ENCODE results near the gene PPP1R12A.

PPP1R12A gene

GRCh38 chr12:79765157-79765556, 169.7 kb downstream of the PPP1R12A start:
- DNase-seq (ENCODE audit: low spot score in 2 of 2) (no peak), ATAC-seq (replicated peaks; ENCODE audit: extremely low read depth, poor library complexity, severe bottlenecking) (no peak)
- no peaks in the 10 kb centered on the region for H3K4me1 Mint-ChIP-seq
- no peaks in the 10 kb centered on the region for H3K27me3 Mint-ChIP-seq
- H3K9me3 Mint-ChIP-seq = no peaks in the 10 kb centered on the region
- no peak overlapping the region for H3K4me3 Mint-ChIP-seq
- no peak overlapping the region for H3K27ac Mint-ChIP-seq (ENCODE audit: low read depth)
- peaks cover 2% of the 10 kb centered on the region for H3K36me3 Mint-ChIP-seq (ENCODE audit: insufficient read depth)

- no peak for DNase-seq (ENCODE audit: low spot score in 2 of 2)
- Mint-ChIP-seq H3K27ac (ENCODE audit: low read depth) (no peak overlapping the region), H3K9me3 (no peaks in the 10 kb centered on the region), H3K4me3 (no peak overlapping the region), H3K36me3 (ENCODE audit: insufficient read depth) (peaks cover 2% of the 10 kb centered on the region), H3K4me1 (no peaks in the 10 kb centered on the region), H3K27me3 (no peaks in the 10 kb centered on the region)
- no peak for ATAC-seq (replicated peaks; ENCODE audit: extremely low read depth, poor library complexity, severe bottlenecking)
Measured at GRCh38 chr12:79764641-79765040, 170.3 kb downstream of the PPP1R12A start.

- DNase-seq (ENCODE audit: low spot score in 2 of 2) (no peak), ATAC-seq (replicated peaks; ENCODE audit: extremely low read depth, poor library complexity, severe bottlenecking) (no peak)
- Mint-ChIP-seq H3K4me3 (no peak overlapping the region), H3K9me3 (no peaks in the 10 kb centered on the region), H3K36me3 (ENCODE audit: insufficient read depth) (peaks cover 2% of the 10 kb centered on the region), H3K27me3 (no peaks in the 10 kb centered on the region), H3K27ac (ENCODE audit: low read depth) (no peak overlapping the region), H3K4me1 (no peaks in the 10 kb centered on the region)
Measured at GRCh38 chr12:79763766-79764452, 171.0 kb downstream of the PPP1R12A start.

GRCh38 chr12:79761341-79761740, 173.6 kb downstream of the PPP1R12A start:
- ATAC-seq (replicated peaks; ENCODE audit: extremely low read depth, poor library complexity, severe bottlenecking) (no peak), DNase-seq (ENCODE audit: low spot score in 2 of 2) (no peak)
- no peaks in the 10 kb centered on the region for H3K27me3 Mint-ChIP-seq
- H3K9me3 Mint-ChIP-seq = peaks cover 5% of the 10 kb centered on the region
- H3K36me3 Mint-ChIP-seq (ENCODE audit: insufficient read depth) = no peaks in the 10 kb centered on the region
- no peak overlapping the region for H3K4me3 Mint-ChIP-seq
- no peak overlapping the region for H3K27ac Mint-ChIP-seq (ENCODE audit: low read depth)
- H3K4me1 Mint-ChIP-seq = no peaks in the 10 kb centered on the region

- Mint-ChIP-seq H3K4me1 (no peaks in the 10 kb centered on the region), H3K27ac (ENCODE audit: low read depth) (no peak overlapping the region), H3K9me3 (no peaks in the 10 kb centered on the region)
Measured at GRCh38 chr12:79747274-79747673, 187.6 kb downstream of the PPP1R12A start.

GRCh38 chr12:79737875-79738718, 196.8 kb downstream of the PPP1R12A start:
- Mint-ChIP-seq H3K27me3 (peaks cover 30% of the 10 kb centered on the region), H3K27ac (ENCODE audit: low read depth) (no peak overlapping the region), H3K4me3 (no peak overlapping the region), H3K4me1 (no peaks in the 10 kb centered on the region), H3K36me3 (ENCODE audit: insufficient read depth) (peaks cover 1% of the 10 kb centered on the region), H3K9me3 (no peaks in the 10 kb centered on the region)
- ATAC-seq (replicated peaks; ENCODE audit: extremely low read depth, poor library complexity, severe bottlenecking) (no peak), DNase-seq (ENCODE audit: low spot score in 2 of 2) (no peak)

More at GRCh38 chr12:79747274-79747673, 187.6 kb downstream of the PPP1R12A start:
- Mint-ChIP-seq H3K4me3 (no peak overlapping the region), H3K27me3 (peaks cover 26% of the 10 kb centered on the region), H3K36me3 (ENCODE audit: insufficient read depth) (no peaks in the 10 kb centered on the region)
- ATAC-seq (replicated peaks; ENCODE audit: extremely low read depth, poor library complexity, severe bottlenecking) (no peak), DNase-seq (ENCODE audit: low spot score in 2 of 2) (no peak)

- H3K36me3 Mint-ChIP-seq (ENCODE audit: insufficient read depth) = peaks cover 1% of the 10 kb centered on the region
- ATAC-seq (replicated peaks; ENCODE audit: extremely low read depth, poor library complexity, severe bottlenecking) = no peak
- peaks cover 61% of the 10 kb centered on the region for H3K27me3 Mint-ChIP-seq
- no peak overlapping the region for H3K4me3 Mint-ChIP-seq
- no peaks in the 10 kb centered on the region for H3K9me3 Mint-ChIP-seq
- no peak overlapping the region for H3K27ac Mint-ChIP-seq (ENCODE audit: low read depth)
- no peaks in the 10 kb centered on the region for H3K4me1 Mint-ChIP-seq
- no peak for DNase-seq (ENCODE audit: low spot score in 2 of 2)
Measured at GRCh38 chr12:79732638-79733037, 202.3 kb downstream of the PPP1R12A start.

- DNase-seq (ENCODE audit: low spot score in 2 of 2) = no peak
- no peak for ATAC-seq (replicated peaks; ENCODE audit: extremely low read depth, poor library complexity, severe bottlenecking)
- H3K36me3 Mint-ChIP-seq (ENCODE audit: insufficient read depth) = no peaks in the 10 kb centered on the region
Measured at GRCh38 chr12:79725987-79726386, 208.9 kb downstream of the PPP1R12A start.

More at GRCh38 chr12:79725987-79726386, 208.9 kb downstream of the PPP1R12A start:
- no peak overlapping the region for H3K27ac Mint-ChIP-seq (ENCODE audit: low read depth)
- H3K4me1 Mint-ChIP-seq = no peaks in the 10 kb centered on the region
- H3K9me3 Mint-ChIP-seq = no peaks in the 10 kb centered on the region
- peaks cover 33% of the 10 kb centered on the region for H3K27me3 Mint-ChIP-seq
- H3K4me3 Mint-ChIP-seq = no peak overlapping the region

All from central memory CD8-positive, alpha-beta T cell (primary cell).